ENCODE data around the gene CTSZ.

GRCh38 chr20:59020938-59021551, 14.0 kb upstream of the CTSZ start:
- TF ChIP-seq, protein P1, sequence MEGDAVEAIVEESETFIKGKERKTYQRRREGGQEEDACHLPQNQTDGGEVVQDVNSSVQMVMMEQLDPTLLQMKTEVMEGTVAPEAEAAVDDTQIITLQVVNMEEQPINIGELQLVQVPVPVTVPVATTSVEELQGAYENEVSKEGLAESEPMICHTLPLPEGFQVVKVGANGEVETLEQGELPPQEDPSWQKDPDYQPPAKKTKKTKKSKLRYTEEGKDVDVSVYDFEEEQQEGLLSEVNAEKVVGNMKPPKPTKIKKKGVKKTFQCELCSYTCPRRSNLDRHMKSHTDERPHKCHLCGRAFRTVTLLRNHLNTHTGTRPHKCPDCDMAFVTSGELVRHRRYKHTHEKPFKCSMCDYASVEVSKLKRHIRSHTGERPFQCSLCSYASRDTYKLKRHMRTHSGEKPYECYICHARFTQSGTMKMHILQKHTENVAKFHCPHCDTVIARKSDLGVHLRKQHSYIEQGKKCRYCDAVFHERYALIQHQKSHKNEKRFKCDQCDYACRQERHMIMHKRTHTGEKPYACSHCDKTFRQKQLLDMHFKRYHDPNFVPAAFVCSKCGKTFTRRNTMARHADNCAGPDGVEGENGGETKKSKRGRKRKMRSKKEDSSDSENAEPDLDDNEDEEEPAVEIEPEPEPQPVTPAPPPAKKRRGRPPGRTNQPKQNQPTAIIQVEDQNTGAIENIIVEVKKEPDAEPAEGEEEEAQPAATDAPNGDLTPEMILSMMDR (IDR thresholded peaks at IDR 0.05; ENCODE audit: low read depth, low read length): no peak
- TF ChIP-seq, protein P2, sequence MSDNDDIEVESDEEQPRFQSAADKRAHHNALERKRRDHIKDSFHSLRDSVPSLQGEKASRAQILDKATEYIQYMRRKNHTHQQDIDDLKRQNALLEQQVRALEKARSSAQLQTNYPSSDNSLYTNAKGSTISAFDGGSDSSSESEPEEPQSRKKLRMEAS (IDR thresholded peaks at IDR 0.05; ENCODE audit: low read depth, low read length): no peak
- TF ChIP-seq POLR2A (IDR thresholded peaks at IDR 0.05; ENCODE audit: extremely low read depth, insufficient read length): no peak

All from NB4 (cell line).